Fibroblast of skin of back (primary cell): ENCODE data around the gene FXYD1.

Experiments used
- DNase-seq: peaks from one replicate; pipeline ENCODE4 v3.0.0-alpha.2; 2013

Gene FXYD1

DNA sequence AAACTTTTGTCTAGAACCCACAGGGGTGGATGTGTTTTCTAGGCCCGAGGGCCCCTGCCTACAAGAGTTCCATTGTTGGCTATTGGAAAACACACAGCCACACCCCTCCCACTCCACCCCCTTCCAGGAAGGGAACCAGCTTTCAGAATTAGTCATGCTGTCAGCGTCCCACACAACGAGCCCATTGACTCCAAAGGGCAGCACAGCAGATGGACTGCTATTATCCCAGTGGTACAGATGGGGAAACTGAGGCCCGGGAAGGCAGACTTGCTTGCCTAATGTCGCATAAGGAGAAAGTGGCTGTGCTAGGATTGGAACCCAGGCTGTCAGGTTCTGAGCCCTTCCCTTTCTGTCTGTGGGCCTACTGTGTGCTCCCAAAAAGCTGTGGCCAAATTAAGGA, 31.1 kb upstream of the FXYD1 start:
- peak; percentile 23 for DNase-seq

DNA sequence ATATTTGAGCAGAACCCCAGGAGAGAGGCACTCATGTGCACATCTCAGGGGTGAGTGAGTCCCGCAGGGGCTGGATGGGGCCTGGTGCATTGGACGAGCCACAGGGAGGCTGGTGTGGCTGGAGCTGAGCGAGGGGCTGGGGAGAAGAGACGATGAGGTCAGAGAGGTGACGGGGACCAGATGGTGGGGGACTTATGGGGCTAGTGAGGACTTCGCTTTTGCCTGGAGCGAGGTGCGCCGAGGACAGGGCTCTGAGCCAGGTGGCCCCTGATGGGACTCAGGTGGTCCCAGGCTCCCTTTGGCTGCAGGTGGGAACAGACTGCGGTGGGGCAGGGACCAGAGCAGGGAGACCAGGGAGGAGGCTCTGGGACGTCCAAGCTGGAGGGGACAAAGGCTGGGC, 29.9 kb upstream of the FXYD1 start:
- no peak for DNase-seq

DNA sequence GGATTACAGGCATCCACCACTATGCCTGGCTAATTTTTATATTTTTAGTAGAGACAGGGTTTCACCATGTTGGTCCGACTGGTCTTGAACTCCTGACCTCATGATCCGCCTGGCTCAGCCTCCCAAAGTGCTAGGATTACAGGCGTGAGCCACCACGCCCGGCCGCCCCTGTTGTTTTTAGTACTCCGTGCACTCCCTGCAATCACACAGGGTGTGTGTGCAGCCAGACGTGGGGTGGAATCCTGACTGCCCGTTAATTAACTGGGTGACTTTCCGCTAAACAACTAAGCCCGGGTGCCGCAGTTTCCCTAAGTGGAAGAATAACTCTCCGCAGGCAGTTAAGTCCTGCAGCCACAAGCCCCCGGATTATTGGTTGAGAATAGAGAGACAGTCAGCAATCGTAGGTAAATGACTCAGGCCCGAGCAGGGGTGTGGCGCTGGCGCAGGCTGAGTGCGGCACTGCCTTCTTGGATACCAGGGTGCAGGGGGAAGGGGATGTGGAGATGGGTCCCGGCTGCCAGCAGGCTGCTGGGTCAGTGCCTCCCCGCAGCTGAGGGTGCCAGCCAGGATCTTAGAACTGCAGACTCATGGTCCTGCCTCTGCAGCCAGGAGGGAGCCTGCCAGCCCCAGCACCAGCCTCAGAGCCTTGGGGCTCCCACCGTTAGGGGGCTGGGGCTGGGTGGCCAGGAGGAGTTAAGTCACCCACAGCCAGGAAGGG, 29.1 kb upstream of the FXYD1 start:
- DNase-seq = no peak

DNA sequence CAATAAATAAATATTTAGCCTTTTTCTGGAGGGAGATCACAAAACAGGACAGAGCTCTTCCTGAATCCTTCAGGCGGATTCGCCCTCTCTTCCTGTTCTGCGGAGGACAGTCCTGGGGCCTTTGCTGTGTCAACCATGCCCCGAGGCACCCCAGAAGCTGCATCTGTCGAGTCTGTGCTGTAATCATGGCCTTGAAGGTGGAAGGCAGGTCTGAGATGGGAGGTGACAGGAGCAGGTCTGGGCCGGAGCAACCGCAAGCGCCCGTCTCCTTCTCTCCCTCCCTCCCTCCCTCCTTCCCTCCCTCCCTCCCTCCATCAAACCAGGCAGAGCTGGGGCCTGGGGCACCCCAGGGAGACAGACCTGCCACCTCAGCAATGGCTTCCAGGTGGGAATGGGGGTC, 27.6 kb upstream of the FXYD1 start:
- DNase-seq = no peak

DNA sequence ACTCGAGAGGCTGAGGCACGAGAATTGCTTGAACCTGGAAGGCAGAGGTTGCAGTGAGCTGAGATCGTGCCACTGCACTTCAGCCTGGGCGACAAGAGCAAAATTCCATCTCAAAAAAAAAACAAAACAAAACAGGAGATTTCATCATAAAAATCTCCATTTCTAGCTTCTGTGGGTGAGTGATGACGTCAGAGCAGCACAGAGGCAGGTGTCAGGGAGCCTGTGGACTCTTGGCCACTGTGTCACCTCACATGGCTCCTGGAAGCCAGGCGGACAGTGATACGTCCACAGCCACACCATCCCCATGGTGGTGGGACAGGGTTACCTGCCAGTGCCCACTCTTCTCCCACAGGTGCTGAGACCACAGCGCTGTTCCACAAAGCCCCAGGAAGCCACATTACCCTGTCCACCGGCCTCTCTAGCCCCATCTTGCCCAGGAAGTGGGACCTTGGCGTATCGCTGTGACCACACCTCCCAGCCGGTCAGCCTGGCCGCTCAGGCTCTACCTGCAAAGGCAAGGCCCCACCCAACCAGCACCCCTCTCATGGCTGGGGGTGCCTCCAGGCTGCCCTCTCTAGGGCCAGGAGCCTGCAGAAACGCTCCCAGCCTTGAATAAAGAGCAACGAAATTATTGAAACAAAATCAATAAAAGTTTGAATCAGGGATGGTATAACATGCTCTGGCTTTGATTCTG, 25.5 kb upstream of the FXYD1 start:
- DNase-seq = no peak

DNA sequence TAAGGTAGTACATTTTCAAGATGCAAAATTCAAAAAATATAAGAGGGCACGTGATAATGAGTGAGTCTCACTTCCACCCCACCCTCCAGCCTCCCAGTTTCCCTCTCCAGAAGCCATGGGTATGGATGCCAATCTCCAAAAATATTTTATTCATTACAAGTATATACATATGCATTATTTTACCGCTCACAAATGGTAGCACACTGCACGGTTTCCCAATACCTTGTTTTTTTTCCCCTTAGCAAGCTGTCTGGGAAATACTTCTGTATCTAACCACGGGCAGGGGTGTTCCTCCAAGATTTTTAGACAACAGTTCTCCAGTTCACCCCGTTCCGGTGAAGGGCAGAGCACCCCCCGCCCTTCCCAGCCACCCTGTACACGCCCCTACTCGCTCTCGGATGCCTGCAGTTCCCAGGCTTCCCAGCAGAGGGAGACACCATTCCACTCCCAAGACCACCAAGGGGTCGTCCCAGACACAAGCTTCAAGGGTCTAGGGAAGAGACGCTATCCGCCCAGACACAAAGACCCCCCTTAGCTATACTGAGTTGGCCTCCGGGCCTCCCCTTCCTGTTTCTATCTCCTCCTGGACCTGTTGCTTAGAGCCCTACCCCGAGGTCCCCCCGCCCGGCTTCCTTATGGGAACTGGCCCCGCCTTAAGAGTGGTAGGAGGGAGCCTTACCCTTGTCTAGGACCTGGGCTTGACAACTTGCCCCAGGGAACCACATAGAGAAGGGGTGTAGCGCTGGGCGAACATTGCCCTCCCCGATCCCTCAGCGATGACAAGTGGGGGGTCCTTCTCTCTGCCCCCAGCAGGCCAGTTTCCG, 24.1 kb upstream of the FXYD1 start:
- DNase-seq = peak; percentile 52

DNA sequence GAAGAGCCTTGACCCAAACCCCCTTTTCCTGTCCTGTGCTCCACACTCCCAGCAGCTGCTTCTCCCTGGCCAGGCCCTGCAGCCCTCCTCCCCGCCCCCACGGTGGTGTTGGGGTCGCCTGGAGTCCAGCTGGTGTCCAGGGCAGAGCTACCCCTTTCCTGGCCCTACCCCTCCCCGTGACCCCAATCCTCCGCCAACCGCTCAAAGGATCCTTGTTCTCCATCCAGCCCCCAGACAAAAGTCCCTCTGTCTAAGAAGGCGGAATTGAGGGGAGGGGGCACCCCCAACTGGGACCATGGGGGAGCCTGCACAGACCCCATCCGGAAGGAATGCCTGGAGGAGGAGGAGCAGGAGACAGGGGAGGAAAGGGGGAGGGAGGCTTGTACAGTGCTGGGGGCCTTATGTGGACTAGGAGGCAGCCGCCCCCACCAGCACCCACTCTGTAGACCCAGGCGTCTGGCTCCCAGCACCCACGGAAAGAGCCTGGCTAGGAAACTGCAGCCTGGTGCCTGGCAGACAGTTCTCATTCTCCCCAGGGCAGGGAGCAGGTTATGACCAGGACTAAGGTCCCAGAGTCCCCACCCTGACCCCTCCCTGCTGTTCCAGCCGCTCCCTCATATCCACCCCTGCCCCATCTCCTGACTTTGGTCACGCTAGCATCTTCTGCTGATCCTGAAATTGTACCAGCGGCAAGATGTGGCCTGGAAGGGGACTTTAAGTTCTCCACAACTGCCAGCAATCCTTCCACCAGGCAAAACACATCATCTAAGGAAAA, 23.3 kb upstream of the FXYD1 start, which contains the start of gene FXYD3:
Gene FXYD3 (plus strand): TSS at position 647 of the 775 bp plus-strand sequence. CDS start 3,554 bp downstream, outside the sequence.
- no peak for DNase-seq

DNA sequence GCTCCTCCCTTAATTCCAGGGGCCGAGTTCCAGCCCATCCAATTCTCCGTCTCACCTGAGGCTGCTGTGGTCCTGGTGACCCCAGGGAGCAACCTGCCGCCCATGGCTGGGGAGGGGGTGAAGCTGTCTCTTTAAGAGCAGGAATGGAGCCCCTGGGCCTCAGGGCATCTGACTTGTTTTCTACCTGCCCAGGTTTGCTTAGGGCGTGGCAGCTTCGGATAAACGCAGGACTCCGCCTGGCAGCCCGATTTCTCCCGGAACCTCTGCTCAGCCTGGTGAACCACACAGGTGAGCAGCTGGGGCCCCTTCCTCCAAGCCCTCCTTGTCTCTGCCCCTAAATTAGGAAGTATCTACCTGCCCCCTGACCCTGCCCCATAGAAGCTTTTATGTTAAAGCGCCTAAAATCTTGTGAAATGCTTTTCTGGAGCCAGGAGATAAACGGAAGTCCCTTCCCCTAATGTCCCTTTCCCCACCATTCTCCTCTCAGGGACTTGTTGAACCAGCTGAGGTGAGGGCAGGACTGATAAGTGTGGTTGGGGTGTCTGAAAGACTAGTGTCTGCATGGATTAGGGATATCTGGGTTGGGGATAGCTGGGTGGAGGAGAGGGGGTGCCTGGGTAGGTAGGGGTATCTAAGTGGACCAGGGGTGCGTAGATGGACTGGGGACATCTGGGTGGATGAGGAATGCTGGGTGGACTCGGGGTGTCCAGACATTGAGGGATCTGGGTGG, 22.4 kb upstream of the FXYD1 start:
- DNase-seq = no peak

DNA sequence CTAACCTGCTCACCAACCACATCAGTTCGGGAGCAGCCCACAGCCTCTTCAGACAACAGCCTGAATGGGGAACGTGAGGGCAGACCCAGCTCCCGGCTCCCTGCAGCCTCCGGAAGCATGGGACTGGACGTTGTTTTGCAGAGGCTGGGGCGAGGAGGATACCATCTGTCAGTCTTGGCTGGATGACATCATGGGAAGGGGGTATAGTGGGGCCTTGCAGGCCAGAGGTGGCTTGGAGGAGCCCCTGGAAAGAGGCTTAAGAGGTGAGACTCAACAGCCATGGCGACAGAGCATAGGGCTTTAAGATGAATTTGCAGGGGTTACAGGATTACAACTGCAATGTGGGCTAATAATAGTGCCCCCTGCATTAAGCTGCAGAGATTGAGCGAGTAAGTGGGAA, 21.5 kb upstream of the FXYD1 start:
- no peak for DNase-seq

DNA sequence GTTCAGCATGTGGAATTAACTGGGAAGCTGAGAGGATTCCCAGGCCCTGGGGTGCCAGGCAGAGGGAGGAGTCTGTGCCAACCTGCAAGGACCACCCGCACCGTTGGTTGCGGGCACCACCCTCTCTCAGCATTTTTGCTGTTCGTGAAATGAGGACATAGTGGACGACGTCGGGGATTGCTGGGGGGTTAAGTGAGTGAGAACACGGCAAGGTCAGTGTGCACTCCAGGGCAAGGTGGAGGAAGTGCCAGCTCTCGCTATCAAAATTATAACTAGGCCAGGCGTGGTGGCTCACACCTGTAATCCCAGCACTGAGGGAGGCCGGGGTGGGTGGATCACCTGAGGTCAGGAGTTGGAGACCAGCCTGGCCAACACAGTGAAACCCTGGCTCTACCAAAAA, 20.8 kb upstream of the FXYD1 start:
- DNase-seq = no peak

DNA sequence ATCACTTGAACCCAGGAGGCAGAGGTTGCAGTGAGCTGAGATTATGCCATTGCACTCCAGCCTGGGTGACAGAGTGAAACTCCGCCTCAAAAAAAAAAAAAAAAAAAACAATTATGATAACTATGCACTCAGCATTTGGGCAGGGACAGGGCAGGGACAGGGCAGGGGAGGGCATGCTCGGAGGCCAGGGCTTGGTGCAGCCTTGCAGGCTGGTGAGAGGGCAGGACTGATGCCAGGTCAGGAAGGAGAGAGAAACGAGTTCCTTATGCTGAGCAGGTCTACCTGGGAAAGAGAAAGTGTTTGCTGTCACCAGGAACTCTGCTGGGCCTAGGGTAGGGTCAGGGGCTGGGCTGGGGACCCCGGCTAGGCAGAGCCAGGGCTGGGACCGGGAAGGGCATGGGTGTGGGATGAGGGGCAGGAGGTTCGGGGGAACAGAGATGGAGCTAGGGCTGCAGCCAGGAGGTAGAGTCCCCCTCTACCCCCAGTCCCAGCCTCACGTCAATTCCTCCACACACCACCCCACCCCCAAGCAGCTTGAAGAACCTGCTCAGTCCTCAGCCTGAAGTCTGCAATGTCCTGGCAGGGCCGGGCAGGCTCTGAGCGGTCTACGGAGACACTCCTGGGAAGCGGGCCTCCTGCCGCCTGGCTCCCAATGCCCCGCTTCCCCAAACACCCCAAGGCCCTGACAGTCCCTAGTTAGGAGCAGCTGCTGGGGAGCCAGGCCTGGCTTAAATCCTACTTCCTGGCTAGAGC, 20.2 kb upstream of the FXYD1 start:
- DNase-seq = no peak

DNA sequence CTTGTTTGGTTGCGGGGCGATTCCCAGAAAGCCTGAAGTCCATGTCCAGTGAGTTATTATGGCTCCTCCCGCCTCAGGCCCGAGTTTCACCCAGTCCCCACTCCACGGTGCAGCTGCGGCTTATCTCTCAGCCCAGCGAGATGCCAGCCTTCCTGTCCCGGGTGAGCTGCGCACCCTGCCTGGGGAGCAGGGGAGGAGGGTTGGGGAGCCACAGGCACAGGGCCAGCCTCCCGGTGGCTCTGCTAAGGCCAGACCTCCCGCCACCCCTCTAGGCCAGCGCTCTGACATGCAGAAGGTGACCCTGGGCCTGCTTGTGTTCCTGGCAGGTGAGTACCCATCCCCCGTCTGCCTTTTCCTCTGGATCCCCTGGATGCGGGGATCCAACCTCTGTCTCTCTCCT, 19.5 kb upstream of the FXYD1 start:
- no peak for DNase-seq

DNA sequence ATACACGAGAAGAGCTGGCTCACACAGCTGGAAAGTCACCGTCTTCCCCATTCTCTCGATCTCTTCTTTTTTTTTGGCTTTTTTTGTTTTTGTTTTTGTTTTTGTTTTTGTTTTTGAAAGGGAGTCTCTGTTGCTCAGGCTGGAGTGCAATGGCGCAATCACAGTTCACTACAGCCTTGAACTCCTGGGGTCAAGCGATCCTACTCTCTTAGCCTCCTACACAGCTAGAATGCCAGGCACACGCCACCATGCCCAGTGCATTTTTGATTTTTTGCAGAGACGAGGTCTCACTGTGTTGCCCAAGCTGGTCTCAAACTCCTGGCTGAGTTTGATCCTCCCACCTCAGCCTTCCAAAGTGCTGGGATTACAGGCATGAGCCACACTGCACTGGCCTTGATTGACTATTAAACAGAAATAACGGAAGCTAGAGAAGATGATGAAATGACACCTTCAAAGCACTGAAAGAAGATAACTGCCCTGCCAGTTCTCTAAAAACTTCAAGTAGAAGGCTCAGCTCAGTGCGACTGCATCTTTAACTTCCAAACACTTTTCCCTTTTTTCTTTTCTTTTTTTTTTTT, 19.0 kb upstream of the FXYD1 start:
- DNase-seq = no peak

DNA sequence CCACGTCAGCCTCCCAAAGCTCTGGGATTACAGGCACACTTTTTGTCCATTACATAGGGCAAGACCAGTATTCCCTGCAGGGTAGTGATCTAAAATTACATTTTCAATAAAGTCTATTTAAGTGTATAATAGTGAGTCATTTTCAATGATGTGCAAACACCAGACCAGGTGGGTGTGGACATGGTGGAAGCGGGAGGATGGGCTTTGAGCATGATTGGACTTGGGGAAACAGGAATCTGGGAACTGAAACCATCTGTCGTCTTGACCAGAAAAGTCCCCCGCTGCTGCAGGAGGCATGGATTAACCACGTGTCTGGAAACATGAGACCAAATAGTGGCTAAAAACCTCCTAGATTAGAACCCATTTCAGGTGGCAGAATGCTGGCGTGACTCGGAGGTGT, 18.1 kb upstream of the FXYD1 start:
- DNase-seq = peak; percentile 82

DNA sequence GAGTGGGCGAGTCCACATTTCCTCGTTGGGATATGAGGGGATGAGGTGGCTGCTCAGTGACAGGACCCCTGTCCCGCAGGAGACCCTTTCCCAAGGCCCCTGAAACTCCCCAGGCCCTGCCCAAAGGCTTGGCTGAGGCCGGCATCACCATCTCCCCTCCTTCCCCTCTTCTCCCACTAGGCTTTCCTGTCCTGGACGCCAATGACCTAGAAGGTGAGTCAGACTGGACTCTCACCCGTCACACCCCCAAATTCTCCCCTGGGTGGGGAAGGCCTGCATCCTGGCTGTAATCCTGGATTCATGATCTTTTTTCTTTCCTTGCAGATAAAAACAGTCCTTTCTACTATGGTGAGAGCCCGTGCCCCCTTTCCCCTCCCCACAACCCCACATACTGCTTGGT, 17.7 kb upstream of the FXYD1 start:
- no peak for DNase-seq

DNA sequence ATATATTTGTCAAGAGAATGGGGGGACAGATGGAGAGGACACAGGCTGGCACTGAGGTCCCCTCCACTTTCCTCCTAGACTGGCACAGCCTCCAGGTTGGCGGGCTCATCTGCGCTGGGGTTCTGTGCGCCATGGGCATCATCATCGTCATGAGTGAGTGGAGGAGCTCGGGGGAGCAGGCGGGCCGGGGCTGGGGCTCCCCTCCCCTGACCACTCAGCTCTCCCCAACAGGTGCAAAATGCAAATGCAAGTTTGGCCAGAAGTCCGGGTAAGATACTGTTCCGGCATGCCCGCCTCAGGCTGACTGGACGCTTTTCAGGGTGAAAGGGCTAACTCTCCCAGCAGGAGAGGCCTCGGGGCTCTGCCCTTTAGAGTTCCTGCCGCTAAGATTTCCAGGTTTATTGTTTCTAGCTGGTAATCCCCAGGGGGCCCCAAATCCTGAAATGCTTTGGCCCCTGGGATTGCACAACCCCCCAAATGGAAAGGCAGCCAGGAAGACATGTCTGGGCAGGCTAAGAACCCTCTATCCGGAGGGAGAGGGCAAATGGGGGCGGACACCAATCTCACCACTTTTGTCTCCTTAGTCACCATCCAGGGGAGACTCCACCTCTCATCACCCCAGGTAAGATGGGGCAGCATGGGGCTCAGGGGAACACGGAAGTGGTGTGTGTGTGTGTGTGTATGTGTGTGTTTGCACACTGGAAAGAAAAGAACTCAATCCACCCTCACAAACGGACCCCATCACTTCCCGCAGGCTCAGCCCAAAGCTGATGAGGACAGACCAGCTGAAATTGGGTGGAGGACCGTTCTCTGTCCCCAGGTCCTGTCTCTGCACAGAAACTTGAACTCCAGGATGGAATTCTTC, 15.7 kb upstream of the FXYD1 start:
- no peak for DNase-seq

DNA sequence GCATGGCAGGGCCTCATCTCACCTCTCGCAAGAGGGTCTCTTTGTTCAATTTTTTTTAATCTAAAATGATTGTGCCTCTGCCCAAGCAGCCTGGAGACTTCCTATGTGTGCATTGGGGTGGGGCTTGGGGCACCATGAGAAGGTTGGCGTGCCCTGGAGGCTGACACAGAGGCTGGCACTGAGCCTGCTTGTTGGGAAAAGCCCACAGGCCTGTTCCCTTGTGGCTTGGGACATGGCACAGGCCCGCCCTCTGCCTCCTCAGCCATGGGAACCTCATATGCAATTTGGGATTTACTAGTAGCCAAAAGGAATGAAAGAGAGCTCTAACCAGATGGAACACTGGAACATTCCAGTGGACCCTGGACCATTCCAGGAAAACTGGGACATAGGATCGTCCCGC, 15.1 kb upstream of the FXYD1 start:
- DNase-seq = peak; percentile 59

DNA sequence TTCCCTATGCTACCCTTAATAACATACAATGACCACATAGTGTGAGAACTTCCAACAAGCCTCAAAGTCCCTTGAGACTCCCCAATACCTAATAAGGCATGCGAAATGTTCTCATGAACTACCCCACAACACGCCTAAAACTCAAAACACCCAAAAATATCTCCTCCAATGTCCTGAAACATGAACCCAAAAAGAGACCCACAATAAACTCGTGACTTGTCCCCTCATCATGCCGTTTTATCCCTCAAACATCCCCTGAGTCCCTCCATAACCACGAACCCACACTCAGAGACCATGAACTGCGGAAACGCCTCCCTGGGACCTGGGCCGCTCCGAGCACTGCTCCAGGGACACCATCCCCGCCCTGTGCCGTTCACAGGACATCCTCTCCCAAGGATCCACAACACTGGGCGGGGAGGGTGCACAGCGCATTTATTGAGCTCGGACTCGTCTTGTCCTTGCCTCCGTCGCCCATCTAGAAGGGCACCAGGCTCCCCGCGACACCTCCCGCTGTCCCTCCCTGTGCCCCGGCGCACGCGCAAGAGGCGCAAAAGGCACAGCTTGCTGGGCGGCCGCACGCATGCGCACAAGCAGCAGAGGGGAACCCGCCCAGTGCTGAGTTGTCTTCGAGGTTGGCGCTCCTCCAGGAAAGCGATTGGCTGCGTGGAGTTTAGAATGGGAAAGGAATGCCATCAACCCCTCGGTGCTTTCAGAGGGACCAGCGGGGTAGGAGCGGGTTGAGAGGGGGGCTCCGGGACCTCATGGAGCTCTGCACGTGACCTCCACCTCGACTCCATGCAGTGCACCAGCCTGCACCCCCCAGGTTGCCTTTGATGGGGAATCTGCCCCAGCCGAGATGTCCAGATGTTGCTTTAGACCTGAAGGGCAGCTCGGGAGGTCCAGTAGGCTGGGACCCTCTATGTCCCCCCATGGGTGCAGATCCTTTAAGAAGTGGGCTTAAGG, 14.2 kb upstream of the FXYD1 start:
- DNase-seq = peak; percentile 94
